Calu3 (cell line): ENCODE data around the gene FNDC3B. TPM values are rescaled to one million over a fixed set of nuclear protein-coding genes. Genes with fewer than 3 reads are reported as not detected.
A peak's percentile ranks its signal among the peaks of the same experiment; 100 is the strongest.

Experiments
- BruUV-seq: library from RNA; stranded (reverse); fragments of 400-500 nt; replicated peaks from 2 replicates; lab custom pipeline; 2021; lab: Mats Ljungman, UMichigan
- CTCF ChIA-PET: fragments of 300-600 bp; sonication (Branson Sonifier 250); formaldehyde crosslinking; loops from one replicate; lab custom pipeline; 2022; ENCODE audit warnings: antibody characterized with exemption; lab: Charles Lee
- DNase-seq: peaks from one replicate; pipeline ENCODE4 v3.0.0; 2022
- H3K27ac Mint-ChIP-seq: one replicate; pipeline ENCODE4 v1.8.0; 2022; ENCODE audit warnings: mixed read lengths; ENCODE audit not compliant: unreplicated experiment
- H3K27me3 Mint-ChIP-seq: one replicate; pipeline ENCODE4 v1.8.0; 2022; ENCODE audit warnings: mixed read lengths; ENCODE audit not compliant: unreplicated experiment
- H3K36me3 Mint-ChIP-seq: one replicate; pipeline ENCODE4 v1.8.0; 2022; ENCODE audit warnings: mild to moderate bottlenecking, moderate library complexity, mixed read lengths; ENCODE audit not compliant: insufficient read depth, unreplicated experiment
- H3K4me1 Mint-ChIP-seq: one replicate; pipeline ENCODE4 v1.8.0; 2022; ENCODE audit warnings: mild to moderate bottlenecking, low read depth, mixed read lengths; ENCODE audit not compliant: unreplicated experiment
- H3K4me3 Mint-ChIP-seq: one replicate; pipeline ENCODE4 v1.8.0; 2022; ENCODE audit warnings: mild to moderate bottlenecking, low read depth, moderate library complexity, mixed read lengths; ENCODE audit not compliant: unreplicated experiment
- H3K9me3 Mint-ChIP-seq: one replicate; pipeline ENCODE4 v1.8.0; 2022; ENCODE audit warnings: low read depth, mixed read lengths; ENCODE audit not compliant: unreplicated experiment
- intact Hi-C: fragments of 100-400 bp; cut with micrococcal nuclease; formaldehyde crosslinking; loops from one replicate; pipeline ENCODE4 v1.10.0; 2022; ENCODE audit not compliant: unreplicated experiment
- total RNA-seq: library from RNA; stranded (reverse); gene quantifications from 2 replicates; pipeline ENCODE4 v1.2.3, GENCODE V29; 2022
- TF ChIP-seq, protein P1 (sequence below): fragments of 200-600 bp; IDR thresholded peaks from one replicate; pipeline ENCODE4 v1.8.0; 2022; ENCODE audit warnings: antibody characterized with exemption; ENCODE audit not compliant: unreplicated experiment

The FNDC3B gene
- total RNA-seq, 1 experiment from 2014 or later = 453 TPM

DNA sequence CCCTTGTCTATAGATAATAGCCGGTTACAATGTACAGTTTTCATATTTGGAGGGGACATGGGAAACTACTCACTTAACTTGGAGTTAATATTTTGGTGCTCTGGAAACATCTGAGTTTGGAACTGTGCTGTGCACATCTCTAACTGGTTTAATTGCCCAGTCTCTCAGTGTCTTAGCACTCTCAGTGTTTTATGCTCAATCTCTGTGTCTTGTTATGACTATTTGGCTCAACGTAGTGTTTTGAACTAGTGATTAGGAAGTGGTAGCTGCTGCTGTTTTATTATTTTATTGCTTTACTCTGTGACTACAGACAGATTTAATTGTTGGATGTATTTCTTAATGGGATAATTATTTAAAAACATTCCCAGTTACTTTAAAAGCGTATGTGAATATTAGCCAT lies 17.0 kb downstream of the FNDC3B start:
- no peaks in the 10 kb centered on the region for H3K27me3 Mint-ChIP-seq
- no peaks in the 10 kb centered on the region for H3K9me3 Mint-ChIP-seq
- peaks cover 78% of the 10 kb centered on the region for H3K4me1 Mint-ChIP-seq
- TF ChIP-seq, protein P1, sequence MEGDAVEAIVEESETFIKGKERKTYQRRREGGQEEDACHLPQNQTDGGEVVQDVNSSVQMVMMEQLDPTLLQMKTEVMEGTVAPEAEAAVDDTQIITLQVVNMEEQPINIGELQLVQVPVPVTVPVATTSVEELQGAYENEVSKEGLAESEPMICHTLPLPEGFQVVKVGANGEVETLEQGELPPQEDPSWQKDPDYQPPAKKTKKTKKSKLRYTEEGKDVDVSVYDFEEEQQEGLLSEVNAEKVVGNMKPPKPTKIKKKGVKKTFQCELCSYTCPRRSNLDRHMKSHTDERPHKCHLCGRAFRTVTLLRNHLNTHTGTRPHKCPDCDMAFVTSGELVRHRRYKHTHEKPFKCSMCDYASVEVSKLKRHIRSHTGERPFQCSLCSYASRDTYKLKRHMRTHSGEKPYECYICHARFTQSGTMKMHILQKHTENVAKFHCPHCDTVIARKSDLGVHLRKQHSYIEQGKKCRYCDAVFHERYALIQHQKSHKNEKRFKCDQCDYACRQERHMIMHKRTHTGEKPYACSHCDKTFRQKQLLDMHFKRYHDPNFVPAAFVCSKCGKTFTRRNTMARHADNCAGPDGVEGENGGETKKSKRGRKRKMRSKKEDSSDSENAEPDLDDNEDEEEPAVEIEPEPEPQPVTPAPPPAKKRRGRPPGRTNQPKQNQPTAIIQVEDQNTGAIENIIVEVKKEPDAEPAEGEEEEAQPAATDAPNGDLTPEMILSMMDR = no peak
- no peak overlapping the region for H3K27ac Mint-ChIP-seq
- no peak for DNase-seq
- no peak overlapping the region for H3K4me3 Mint-ChIP-seq
- BruUV-seq = no TSS peak
- peaks cover 90% of the 10 kb centered on the region for H3K36me3 Mint-ChIP-seq
- intact Hi-C loops = no loop called here
- CTCF ChIA-PET = interaction anchor here (1.2 to 1.4 kb wide), 2 partner anchors 14 to 46 kb away, joined by 5 to 6 read pairs; no protein-coding TSS in a partner anchor

DNA sequence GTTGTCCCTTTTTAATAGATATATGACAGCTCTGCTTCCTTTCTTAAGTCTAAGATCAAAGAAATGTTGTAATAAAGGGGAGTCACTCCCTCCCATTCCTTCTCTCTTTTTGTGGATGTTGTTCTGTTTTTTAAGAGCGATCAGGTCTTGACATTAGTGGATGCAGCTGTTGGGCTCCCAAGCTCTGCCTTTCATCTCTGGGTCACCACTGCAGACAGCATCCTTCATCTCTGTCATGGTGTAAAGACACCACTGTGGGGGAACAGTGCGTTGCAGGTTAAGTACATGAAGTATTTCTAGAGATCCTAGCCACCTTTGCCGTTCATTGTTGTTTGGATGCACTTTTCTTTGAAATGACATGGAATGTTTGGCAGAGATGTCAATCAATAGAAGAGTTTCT lies 17.7 kb downstream of the FNDC3B start:
- CTCF ChIA-PET = interaction anchor here (0.6 to 1.4 kb wide), 3 partner anchors 14 to 174 kb away, joined by 3 to 6 read pairs (median 5); no protein-coding TSS in a partner anchor
- H3K4me3 Mint-ChIP-seq = peak overlapping the region; percentile 0
- no peaks in the 10 kb centered on the region for H3K27me3 Mint-ChIP-seq
- BruUV-seq = no TSS peak
- DNase-seq = no peak
- peak overlapping the region; percentile 6 for H3K27ac Mint-ChIP-seq
- H3K9me3 Mint-ChIP-seq = no peaks in the 10 kb centered on the region
- TF ChIP-seq, protein P1 = no peak
- intact Hi-C loops = no loop called here
- H3K4me1 Mint-ChIP-seq = peaks cover 82% of the 10 kb centered on the region
- H3K36me3 Mint-ChIP-seq = peaks cover 90% of the 10 kb centered on the region

DNA sequence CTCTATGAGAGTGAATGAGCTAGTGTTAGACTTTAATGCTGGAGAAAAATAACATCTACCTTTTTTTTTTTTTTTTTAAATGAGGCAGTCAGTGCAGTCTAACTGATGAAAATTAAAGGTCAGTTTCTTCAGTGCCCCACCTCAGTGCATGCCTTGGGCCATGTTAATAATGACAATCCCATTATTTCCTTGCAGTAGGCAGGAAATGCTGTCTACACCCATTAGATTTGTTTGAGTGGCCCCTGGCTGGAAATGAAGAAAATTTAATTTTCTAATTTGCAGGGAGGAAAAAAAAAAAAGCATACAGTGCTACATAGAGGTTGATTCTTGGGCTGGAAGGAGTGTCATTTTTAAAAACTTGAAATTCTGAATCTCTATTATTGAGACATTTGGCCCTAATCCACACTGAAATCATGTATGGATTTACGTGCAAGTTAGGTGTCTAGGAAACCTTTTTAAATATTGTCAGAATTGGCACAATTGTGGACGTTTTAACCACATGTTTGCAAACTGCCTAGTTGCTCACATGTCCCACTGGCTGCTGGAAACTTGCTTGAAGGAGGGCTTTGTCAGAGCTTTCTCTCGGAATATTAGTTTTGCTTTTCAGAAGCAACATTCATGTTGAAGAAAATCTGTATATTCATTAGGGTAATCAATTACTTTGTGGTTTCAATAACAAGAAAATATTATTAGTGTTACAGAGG lies 18.4 kb downstream of the FNDC3B start:
- Mint-ChIP-seq H3K36me3 (peaks cover 90% of the 10 kb centered on the region), H3K4me3 (peak overlapping the region; percentile 0), H3K27ac (peak overlapping the region; percentile 6), H3K9me3 (no peaks in the 10 kb centered on the region), H3K4me1 (peaks cover 82% of the 10 kb centered on the region), H3K27me3 (no peaks in the 10 kb centered on the region)
- no peak for DNase-seq
- CTCF ChIA-PET = interaction anchor here (0.5 to 1.4 kb wide), 4 partner anchors 15 to 174 kb away, joined by 3 to 6 read pairs (median 4); no protein-coding TSS in a partner anchor
- TF ChIP-seq, protein P1 = no peak
- BruUV-seq = no TSS peak
- intact Hi-C loops = no loop called here

DNA sequence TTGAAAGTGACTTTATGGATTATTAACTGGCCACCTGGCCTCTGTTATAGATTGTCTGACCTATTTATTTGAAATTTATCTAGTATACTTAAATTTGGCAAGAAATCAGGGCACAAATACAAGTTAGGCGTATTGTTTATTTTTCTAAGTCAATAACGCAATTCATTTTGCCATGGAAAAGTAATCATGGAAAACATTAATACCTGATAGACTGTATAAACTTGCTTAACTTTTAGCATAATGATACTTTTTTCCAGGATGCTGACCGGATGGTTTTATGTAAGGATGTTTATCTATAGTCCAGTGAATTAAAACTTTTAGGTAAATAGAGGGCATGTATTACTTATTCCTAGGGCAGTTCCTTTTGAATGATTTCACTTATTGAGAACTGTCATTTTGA lies 20.2 kb downstream of the FNDC3B start:
- H3K27ac Mint-ChIP-seq = peak overlapping the region; percentile 45
- H3K36me3 Mint-ChIP-seq = peaks cover 90% of the 10 kb centered on the region
- no peak for DNase-seq
- no peak overlapping the region for H3K4me3 Mint-ChIP-seq
- intact Hi-C loops = no loop called here
- no peaks in the 10 kb centered on the region for H3K9me3 Mint-ChIP-seq
- BruUV-seq = no TSS peak
- peaks cover 84% of the 10 kb centered on the region for H3K4me1 Mint-ChIP-seq
- TF ChIP-seq, protein P1 = no peak
- CTCF ChIA-PET = no interaction called here
- no peaks in the 10 kb centered on the region for H3K27me3 Mint-ChIP-seq
